Colonic mucosa (tissue), 4 donors: Measurements from ENCODE around the gene CITED4. TPM values are rescaled to one million over a fixed set of nuclear protein-coding genes. Genes with fewer than 3 reads are reported as not detected.

Source experiments
- DNase-seq: peaks from one replicate; pipeline ENCODE4 v3.0.0-alpha.2; 2020
- H3K27ac ChIP-seq: fragments of 200-600 bp; one replicate; pipeline ENCODE4 v1.8.0; 2021
- H3K27me3 ChIP-seq: fragments of 200-600 bp; one replicate; pipeline ENCODE4 v1.8.0; 2021
- H3K36me3 ChIP-seq: fragments of 200-600 bp; one replicate; pipeline ENCODE4 v1.8.0; 2021
- H3K4me1 ChIP-seq: fragments of 200-600 bp; one replicate; pipeline ENCODE4 v1.8.0; 2021; ENCODE audit warnings: mild to moderate bottlenecking
- H3K4me3 ChIP-seq: fragments of 200-600 bp; one replicate; pipeline ENCODE4 v1.8.0; 2021
- H3K9ac ChIP-seq, 2 donors: one replicate each; pipeline ENCODE4 v1.7.0; 2013; ENCODE audit warnings: control low read depth in 2 of 2, low read depth in 2 of 2, low read length in 2 of 2
- H3K9me3 ChIP-seq: fragments of 200-600 bp; one replicate; pipeline ENCODE4 v1.8.0; 2021
- CTCF ChIP-seq: fragments of 200-600 bp; IDR thresholded peaks from one replicate; pipeline ENCODE4 v1.8.0; 2022; ENCODE audit warnings: antibody characterized with exemption, mild to moderate bottlenecking
- intact Hi-C: fragments of 100-400 bp; cut with DNase I; formaldehyde crosslinking; loops from one replicate; pipeline ENCODE4 v1.14.1; 2022
- total RNA-seq, 2 donors: library from RNA; stranded (reverse); fragmentation: NEBNext Ultra II Directional in 1 of 2; extraction: Animal tissue kit (Norgen Biotek cat#: 25700) in 1 of 2; gene quantifications; one replicate each; pipeline ENCODE4 v1.2.1, GENCODE V29; 2021
- donor health status: healthy.
- donor health status: DM: no; HTN: no; CAD: no.
- donor health status: DM: no; HTN: no; CAD: no.

Gene CITED4
- total RNA-seq, 2 donors from 2014 or later, result 3.4 to 5.8 TPM

GRCh38 chr1:40857737-40858136, 4.4 kb downstream of the CITED4 start:
- Histone ChIP-seq H3K27me3 (peaks cover 10% of the 10 kb centered on the region), H3K4me1 (no peaks in the 10 kb centered on the region), H3K36me3 (no peaks in the 10 kb centered on the region), H3K4me3 (no peak overlapping the region), H3K27ac (no peak overlapping the region), H3K9ac (no peak overlapping the region), H3K9me3 (no peaks in the 10 kb centered on the region)
- TF ChIP-seq CTCF, result no peak
- intact Hi-C loops, result no loop called here
- DNase-seq, result no peak

DNA sequence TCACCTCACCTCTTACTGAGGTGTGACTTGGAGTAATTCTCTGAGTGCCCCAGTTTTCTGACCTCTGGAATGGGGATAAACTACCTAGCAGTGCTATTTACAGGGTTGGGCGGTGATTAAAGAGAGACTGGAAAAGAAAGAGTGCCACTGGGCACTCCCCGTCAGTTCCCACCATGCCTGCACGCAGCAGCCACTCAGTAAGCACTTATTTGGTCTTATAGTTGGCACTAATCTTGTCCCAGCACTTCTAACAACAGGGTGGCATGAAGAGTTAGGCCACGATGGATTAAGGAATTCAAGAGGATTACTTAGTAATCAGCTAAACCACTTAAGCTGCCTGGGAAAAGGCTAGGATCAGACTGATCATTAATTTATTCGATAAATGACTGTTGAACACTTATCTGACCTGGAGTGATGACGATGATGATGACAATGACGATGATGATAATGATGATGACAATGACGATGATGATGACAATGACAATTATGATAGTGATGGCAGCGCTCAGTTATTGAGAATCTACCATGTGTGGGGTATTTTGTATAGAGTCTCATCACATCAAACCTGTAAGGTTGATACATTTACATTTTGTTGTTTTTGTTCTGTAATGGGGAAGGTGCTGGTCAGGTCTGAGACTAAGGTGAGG, 5.4 kb downstream of the CITED4 start:
- DNase-seq, result no peak
- TF ChIP-seq CTCF, result no peak
- Histone ChIP-seq H3K9me3 (no peaks in the 10 kb centered on the region), H3K36me3 (no peaks in the 10 kb centered on the region), H3K4me1 (no peaks in the 10 kb centered on the region), H3K27me3 (peaks cover 10% of the 10 kb centered on the region), H3K4me3 (no peak overlapping the region), H3K9ac (no peak overlapping the region), H3K27ac (no peak overlapping the region)
- intact Hi-C loops, result no loop called here

GRCh38 chr1:40856116-40856515, 6.0 kb downstream of the CITED4 start:
- no peak overlapping the region for H3K27ac ChIP-seq
- no peak overlapping the region for H3K4me3 ChIP-seq
- intact Hi-C loops, result no loop called here
- H3K36me3 ChIP-seq, result no peaks in the 10 kb centered on the region
- H3K4me1 ChIP-seq, result no peaks in the 10 kb centered on the region
- H3K9ac ChIP-seq, result no peak overlapping the region
- H3K27me3 ChIP-seq, result peaks cover 6% of the 10 kb centered on the region
- no peak for TF ChIP-seq CTCF
- H3K9me3 ChIP-seq, result no peaks in the 10 kb centered on the region
- no peak for DNase-seq

DNA sequence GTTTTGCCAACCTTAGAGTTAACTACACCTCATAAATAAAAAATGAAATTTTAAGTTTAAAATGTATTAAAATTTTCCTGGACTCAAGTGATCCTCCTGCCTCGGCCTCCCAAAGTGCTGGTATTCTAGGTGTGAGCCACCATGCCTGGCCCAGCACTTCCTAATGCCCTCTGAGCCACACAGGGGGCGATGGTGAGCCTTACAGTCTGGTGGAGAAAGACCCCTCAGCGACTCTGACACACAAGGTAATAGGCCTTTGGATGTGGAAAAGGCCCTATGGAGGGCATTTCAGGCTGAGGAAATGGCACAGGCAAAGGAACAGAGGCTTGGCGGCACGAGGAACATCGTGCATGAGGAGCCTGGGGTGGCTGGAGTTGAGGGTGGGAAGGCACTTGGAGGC, 6.7 kb downstream of the CITED4 start:
- no peak for TF ChIP-seq CTCF
- no peaks in the 10 kb centered on the region for H3K4me1 ChIP-seq
- DNase-seq, result no peak
- no peaks in the 10 kb centered on the region for H3K9me3 ChIP-seq
- H3K36me3 ChIP-seq, result no peaks in the 10 kb centered on the region
- H3K27me3 ChIP-seq, result peaks cover under 1% of the 10 kb centered on the region
- intact Hi-C loops, result no loop called here
- H3K27ac ChIP-seq, result no peak overlapping the region
- H3K9ac ChIP-seq, result no peak overlapping the region
- H3K4me3 ChIP-seq, result no peak overlapping the region

DNA sequence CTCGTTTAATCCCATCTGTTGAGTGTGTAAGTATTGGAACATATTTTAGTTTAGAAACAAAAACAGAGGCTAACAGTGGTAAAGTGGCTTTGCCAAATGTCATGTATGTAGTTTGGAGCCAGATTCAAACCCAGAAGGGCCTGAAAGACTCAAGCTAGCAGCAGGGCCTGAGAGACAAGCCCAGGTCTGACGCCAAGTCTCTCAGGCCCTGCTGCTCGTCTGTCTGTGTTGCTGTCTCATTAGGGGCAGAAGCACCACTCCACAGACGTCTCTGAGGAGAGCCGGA, 8.3 kb downstream of the CITED4 start:
- H3K27ac ChIP-seq, result no peak overlapping the region
- intact Hi-C loops, result no loop called here
- no peaks in the 10 kb centered on the region for H3K27me3 ChIP-seq
- TF ChIP-seq CTCF, result no peak
- H3K4me3 ChIP-seq, result no peak overlapping the region
- no peaks in the 10 kb centered on the region for H3K4me1 ChIP-seq
- H3K9ac ChIP-seq, result no peak overlapping the region
- no peaks in the 10 kb centered on the region for H3K36me3 ChIP-seq
- H3K9me3 ChIP-seq, result no peaks in the 10 kb centered on the region
- no peak for DNase-seq
